Posterior cingulate gyrus (tissue), 11 donors: Measurements from ENCODE around the gene COL18A1.

ENCODE experiments used
- DNase-seq, 10 donors: peaks; one replicate each; pipeline versions ENCODE4 v3.0.0 to v3.0.0-alpha.2; 2020 to 2021; ENCODE audit warnings: mixed read lengths in 3 of 10
- intact Hi-C: fragments of 100-400 bp; cut with DNase I; formaldehyde crosslinking; loops from one replicate; pipeline ENCODE4 v1.15.1; 2023

The COL18A1 gene

DNA sequence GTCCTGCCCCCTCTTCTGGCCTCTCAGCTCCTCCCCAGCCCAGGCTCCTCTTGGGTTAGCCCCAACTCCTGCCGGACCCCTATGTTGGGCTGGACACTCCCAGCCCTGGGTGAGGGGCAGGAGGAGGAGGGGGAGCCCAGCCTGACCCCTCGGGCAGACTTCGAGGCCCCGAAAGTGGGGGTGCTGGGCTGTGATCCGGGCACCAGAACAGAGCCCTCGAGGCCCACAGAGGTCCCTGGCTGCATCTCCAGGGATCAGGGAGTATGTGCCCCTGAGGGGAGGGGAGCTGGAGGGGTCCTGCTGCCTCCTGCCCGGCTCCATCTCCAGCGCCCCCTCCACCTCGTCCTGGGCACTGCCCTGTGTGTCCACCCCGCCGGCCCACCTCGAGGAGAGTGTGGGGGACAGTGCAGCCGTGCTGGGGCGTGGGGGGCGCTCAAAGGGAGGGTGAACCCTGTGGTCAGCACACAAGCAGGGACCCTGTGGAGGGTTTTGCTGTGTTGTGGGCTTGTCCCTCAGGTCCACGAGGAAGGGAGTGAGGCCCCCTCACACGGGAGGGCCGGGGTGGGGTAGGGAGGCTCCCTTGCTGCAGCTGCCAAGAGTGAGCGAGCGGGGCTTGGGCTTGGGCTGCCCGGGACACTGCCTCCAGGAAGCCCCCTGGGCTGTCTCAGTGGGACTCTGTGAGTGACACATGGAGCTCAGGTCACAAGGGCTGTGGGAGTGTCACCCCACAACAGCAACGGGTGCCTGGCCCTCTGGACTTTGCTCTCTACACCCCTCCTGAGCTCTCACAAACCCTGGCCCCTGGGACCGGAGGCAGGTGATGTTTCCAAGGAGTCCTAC, 54.4 kb downstream of the COL18A1 start:
- intact Hi-C loops: no loop called here
- peak in 6 of 10 donors; percentile 5 to 79 (median 34) for DNase-seq

DNA sequence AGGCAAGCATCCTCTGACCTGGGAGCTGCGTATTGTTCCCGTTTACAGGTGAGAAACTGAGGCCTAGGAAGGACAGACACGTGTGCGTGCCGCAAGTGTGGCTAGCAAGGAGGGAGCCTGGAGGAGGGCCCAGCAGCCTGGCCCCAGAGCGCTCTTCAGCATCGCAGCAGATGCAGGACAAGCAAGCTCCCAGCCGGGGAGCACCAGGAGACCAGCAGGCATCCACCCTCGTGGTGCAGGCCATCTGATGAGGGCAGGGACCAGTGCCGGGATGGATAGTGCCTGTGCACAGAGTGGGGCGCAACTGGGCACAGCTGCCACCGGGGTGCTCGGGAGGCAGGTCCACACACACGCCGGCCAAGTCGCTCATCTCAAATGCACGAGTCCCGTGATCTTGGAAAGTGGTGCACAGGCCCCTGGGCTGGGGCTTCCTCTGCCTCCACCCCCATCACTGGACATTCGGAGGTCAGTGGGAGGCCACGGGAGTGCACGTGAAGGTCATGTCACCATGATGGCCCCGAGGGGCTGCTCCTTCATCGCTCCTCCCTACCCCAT, 55.1 kb downstream of the COL18A1 start:
- DNase-seq: peak in 5 of 10 donors; percentile 4 to 74 (median 63)
- intact Hi-C loops: no loop called here

DNA sequence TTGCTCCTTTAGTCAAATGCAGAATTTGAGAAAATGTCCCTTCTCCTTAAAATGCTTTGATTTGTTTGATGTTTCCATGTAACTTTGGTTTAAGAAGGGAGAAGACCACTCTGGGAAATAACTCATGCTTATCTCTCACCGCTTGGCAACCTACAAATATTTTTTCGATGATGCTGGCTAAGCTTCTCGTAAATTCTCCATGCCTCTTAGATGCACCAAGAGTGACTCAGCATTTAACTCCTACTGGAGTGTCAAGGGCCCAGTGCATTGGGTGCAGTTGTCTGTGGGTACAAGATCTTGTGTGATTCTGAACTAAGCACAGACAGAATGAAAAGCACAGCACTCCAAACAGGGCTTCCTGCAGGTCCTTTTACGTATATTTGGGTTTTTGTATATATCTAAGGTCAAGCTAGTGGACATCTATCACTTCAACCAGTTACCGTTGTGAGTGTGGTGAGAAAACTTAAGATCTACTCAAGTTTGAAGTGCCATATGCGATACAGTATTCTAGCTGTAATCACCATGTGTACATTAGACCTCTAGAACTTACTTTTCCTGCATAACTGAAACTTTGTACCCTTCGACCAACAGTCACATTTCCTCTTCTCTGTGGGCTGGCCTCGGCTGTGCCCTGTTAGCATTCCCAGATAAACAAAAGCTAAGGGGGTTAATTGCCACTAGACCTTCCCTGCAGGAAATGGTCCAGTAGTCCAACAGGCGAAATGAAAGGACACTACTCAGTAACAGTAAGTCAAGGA, 55.8 kb downstream of the COL18A1 start:
- DNase-seq: no peak
- intact Hi-C loops: no loop called here

DNA sequence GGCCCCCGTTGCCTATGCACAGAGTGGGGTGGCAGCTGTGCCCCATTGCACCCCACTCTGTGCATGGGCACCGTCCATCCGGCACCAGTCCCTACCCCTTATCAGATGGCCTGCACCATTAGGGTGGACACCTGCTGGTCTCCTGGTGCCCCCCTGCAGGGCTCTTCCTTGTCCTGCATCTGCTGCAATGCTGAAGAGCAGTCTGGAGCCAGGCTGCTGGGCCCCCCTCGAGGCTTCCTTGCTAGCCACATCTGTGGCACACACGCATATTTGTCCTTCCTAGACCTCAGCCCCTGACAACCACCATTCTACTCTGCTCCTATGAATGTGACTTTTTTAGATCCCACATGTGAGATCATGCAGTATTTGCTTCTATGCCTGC, 56.4 kb downstream of the COL18A1 start:
- intact Hi-C loops: no loop called here

DNA sequence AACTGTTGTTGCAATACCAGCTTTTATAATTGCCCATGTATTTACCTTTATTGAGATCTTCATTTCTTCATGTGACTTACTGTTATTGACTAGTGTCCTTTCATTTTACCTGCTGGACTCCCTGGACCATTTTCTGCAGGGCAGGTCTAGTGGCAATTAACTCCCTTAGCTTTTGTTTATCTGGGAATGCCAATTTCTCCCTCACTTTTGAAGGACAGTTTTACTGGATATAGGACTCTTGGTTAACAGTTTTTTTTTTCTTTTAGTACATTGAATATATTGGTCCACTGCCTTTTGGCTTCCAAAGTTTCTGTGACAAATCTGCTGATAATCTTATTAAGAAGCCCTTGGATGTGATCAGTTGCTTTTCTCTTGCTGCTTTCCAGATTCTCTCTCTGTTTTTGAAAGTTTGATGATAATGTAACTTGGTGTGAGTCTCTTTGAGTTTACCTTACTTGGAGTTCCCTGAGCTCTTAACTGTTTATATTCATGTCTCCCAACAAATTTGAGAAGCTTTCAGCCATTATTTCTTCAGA, 56.9 kb downstream of the COL18A1 start:
- DNase-seq: no peak
- intact Hi-C loops: no loop called here

More for the DNA sequence above, 56.4 kb downstream of the COL18A1 start:
- DNase-seq: peak in 3 of 10 donors; percentile 9 to 75 (median 41)

DNA sequence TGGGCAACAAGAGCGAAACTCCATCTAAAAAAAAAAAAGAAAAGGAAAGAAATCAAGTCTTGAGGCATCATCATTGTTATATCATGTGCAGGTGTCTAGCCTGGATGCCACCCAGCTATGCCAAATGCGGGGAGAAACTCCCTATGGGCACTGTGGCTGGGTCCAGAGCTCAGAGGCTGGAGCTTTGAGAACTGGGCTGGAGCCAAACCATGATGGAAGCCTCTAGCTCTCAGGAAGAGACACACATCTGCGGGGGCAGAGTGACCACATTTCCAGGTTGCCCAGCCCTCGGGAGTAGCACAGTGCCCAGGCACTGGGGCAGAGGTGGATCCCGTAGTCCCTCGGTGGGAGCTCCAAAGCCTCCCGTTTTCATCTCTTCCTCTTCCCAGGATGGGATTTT, 58.9 kb downstream of the COL18A1 start:
- intact Hi-C loops: no loop called here
- DNase-seq: peak in 5 of 10 donors; percentile 3 to 44 (median 33)

DNA sequence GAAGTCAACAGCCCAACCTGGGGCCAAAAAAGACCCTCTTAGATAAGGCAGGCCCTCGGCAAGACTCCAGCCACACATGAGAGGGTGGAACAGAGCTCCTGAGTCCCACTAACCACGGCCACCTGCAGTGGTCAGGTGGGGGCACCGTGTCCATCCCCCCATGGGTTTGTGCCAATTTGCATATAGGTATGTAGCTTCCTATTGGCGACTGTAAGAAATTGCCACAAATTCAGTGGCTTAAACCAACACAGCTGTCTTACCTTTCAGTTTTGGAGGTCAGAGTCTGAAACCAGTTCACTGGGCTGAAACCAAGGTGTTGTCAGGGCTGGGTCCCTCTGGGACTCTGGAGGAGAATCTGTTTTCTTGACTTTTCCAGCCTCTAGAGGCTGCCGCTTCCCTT, 59.3 kb downstream of the COL18A1 start:
- intact Hi-C loops: no loop called here

DNA sequence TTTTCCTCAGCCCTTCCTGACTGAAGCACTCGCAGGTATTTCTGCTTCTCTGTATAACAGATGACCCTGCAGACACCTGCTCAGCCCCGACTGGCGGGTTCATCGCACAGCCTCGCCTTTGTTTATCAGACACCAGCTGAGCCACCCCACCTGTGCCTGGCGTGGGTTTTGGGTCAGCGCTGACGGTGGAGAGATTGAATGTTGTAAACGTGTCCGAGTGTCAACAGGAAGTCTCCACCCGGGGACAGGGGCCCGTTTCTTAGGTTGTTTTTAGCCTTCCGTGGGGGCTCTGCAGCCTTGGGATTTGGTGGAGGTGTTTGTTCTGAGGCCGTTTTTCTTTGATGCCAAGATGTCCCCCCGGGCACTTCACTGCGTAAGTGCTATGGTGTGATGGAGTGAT, 60.1 kb downstream of the COL18A1 start:
- peak in 5 of 10 donors; percentile 4 to 75 (median 39) for DNase-seq
- intact Hi-C loops: no loop called here

More for the DNA sequence above, 59.3 kb downstream of the COL18A1 start:
- peak in 2 of 10 donors; percentile 6 to 32 for DNase-seq

DNA sequence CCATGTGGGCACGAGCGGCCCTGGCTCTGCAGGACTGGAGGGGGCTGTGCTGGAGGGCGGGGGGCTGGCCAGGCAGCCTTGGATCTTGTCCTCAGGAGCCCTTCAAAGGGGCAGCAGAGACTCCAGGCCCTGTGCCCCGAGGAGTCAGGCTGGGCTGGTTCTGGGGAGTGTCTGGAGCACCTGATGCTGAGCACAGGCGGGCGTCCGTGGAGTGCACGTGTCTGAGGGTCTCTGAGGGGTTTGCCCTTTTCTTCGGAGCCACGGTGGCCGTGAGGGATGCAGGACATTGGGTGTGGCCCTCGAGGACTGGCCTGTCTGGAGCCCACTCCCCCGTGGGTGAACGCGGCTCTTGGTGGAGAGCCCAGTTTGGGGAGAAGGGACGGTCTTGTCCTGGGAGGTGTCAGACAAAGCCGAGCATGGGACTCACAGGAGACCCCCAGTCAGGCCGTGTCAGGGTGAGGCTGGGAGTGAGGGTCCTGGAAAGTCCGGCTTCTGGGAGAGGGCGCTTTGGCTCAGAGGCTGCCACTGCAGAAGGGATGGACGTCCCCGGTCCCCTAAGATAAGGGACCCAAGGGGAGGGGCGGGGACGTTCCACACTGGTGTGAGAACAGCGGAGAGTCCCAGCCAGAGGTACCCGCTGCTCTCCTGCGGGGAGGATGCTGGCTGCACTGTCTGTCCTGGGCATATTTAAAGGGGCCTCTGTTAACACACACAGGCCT, 60.8 kb downstream of the COL18A1 start:
- intact Hi-C loops: no loop called here
- DNase-seq: peak in 4 of 10 donors; percentile 25 to 88 (median 70)

DNA sequence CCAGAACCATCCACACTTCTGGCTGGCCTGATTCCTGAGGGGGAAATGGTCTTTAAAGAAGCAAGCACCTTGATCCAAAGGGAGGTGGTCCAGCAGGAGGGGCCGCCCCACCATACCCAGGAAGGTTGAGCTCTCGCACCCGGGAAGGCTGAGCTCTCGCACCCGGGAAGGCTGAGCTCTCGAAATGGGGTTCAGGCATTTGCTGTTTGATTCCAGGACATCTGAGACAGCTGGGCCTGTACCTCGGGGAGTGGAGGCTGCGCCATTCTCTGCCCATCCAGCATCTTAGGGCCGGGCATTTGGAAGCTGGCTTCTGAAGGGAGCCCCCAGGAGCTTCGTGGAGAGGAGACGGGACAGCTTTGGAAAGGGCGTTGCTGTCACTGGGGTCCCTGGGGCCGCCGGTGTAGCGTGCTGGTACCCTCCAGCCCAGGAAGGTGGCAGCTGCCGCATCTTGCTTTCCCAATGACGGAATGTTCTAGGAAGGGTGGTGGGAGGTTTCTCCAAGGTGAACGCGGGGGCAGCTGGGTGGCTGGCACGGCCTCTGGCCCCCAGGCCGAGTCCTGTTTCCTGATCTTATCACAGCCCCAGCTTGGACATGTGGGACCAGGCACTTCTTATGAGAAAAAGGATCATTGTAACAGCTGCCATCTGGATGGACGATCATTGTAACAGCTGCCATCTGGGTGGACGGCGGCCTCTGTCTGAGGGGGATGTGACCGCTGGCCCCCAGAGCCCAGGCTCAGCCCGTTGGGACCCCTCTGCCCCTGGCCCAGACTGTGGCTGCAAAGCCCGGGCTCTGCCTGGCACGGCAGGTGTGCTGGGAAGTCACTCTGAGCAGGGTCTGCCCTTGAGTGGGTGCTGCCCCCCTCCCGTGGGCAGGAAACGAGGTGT, 61.6 kb downstream of the COL18A1 start:
- intact Hi-C loops: no loop called here
- peak in 4 of 10 donors; percentile 16 to 70 (median 64) for DNase-seq

DNA sequence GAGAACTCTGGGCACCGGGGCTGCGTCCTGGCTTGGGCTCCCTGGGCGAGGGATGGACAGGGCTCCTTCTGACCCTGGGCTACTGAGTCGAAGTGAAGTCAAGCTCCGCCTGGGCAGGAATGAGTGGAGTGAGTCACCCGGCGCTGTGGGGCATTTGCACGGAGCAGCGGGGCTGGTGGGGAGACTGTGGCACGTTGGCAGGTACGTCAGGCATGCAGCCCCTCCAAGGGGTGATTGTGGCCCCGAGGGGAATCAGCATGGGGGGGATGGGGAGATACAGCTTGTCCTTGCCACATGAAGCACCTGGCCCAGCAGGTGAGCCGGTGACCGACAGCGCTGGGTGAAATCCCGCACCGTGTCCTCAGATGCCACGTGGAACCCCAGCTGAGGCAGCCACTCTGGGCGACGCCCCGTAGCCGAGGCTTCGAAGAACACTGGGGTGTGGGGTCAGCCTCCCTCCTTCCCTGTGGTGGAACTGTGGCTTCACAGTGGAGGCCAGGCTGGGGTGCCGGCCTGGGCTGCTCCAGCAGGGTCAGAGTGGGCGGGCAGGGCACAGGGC, 62.3 kb downstream of the COL18A1 start:
- peak in 4 of 10 donors; percentile 24 to 78 (median 70) for DNase-seq

DNA sequence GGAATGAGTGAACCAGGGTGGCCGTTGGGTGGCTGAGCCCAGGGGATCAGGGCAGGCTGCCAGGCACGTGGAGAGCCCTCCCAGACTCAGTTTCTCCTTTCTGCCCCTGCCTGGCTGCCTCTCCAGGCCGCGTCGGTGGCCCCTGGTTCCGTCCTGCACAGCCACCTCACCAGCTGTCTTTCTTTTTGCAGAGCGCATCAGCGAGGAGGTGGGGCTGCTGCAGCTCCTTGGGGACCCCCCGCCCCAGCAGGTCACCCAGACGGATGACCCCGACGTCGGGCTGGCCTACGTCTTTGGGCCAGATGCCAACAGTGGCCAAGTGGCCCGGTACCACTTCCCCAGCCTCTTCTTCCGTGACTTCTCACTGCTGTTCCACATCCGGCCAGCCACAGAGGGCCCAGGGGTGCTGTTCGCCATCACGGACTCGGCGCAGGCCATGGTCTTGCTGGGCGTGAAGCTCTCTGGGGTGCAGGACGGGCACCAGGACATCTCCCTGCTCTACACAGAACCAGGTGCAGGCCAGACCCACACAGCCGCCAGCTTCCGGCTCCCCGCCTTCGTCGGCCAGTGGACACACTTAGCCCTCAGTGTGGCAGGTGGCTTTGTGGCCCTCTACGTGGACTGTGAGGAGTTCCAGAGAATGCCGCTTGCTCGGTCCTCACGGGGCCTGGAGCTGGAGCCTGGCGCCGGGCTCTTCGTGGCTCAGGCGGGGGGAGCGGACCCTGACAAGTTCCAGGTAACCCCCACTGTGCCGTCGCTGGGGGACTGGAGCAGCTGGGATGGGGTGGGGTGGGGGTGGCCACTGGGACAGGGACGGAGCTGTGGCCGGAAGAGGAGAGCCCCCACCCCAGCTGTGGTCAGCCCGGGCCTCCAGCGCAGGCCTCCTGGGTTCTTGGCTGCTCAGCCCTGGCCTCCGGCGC, 63.3 kb downstream of the COL18A1 start:
- peak in 5 of 10 donors; percentile 7 to 85 (median 61) for DNase-seq
- intact Hi-C loops: no loop called here

More for the DNA sequence above, 62.3 kb downstream of the COL18A1 start:
- intact Hi-C loops: no loop called here

DNA sequence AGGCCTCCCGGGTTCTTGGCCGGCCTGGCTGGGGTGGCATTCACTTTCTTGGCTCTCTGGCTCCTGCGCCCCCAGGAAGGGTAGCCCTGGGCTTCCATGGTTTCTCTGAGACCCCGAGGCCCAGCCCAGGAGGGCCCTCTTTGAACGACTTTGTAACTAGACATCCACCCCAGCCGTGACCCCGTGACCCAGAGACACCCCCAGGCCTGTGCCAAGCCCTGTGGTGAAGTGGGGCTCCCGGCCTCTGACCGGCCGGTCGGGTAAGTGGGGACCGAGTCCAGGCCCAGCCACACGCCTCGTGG, 64.0 kb downstream of the COL18A1 start:
- DNase-seq: peak in 3 of 10 donors; percentile 25 to 73 (median 65)
- intact Hi-C loops: no loop called here

DNA sequence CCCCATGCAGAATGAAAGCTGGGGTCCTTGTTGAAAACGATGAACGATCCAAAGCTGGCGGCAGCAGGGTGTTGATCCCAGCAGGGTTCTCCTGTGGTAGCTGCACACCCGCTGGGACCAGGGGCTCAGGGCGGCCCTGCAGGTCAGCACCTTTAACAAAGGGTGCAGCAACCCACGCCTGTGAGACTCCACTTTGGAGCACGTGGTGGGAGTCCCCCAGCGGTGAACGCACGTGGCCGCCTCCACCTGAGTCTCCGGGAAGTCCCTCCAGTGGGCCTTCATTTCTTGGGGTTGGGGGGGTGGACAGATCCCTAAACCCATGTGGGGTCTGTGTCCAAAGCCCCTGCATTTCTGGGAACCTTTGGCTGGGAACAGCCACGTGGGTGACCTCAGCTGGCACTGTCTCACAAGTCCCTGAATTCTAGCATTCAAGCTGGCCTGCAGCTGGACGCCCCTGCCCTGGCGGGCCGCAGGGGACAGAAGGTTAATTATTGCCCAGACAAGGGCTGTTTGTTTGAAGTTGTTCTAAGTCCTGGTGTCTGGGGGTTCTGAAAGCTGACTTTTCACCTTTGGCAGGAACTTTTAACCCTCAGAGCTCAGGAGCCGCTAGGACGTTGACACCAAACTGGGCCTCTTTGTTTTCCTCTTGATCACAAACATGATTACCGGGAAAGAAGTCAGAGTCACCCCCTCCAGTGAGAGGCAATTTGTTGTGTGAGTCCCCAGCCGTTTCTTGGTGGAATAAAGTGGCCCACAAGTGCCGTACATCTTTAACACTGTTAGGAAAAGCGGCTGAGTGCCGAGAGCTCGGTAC, 64.5 kb downstream of the COL18A1 start:
- DNase-seq: peak; percentile 36 to 95 (median 64)
- intact Hi-C loops: no loop called here

DNA sequence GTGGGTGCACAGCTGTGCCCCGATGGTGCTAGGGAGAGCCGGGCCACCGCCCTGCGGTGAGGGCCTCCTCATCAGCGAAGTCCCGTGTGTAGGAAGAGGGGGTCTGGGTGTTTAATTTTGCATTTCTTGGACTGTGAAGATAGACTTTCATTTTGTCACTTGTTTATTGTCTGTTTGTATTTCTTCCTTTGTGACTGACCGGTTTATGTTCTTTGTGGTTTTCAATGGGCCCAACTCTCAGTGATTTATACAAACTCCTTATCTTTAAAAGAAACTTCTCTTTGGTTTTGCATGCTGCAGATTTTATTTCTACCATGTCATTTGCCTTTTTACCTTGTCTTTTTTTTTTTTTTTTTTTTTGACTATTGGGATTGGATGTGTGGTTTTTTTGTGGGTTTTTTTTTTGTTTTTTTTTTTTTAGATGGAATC, 65.1 kb downstream of the COL18A1 start:
- intact Hi-C loops: no loop called here
- peak in 2 of 10 donors; percentile 43 to 66 for DNase-seq

DNA sequence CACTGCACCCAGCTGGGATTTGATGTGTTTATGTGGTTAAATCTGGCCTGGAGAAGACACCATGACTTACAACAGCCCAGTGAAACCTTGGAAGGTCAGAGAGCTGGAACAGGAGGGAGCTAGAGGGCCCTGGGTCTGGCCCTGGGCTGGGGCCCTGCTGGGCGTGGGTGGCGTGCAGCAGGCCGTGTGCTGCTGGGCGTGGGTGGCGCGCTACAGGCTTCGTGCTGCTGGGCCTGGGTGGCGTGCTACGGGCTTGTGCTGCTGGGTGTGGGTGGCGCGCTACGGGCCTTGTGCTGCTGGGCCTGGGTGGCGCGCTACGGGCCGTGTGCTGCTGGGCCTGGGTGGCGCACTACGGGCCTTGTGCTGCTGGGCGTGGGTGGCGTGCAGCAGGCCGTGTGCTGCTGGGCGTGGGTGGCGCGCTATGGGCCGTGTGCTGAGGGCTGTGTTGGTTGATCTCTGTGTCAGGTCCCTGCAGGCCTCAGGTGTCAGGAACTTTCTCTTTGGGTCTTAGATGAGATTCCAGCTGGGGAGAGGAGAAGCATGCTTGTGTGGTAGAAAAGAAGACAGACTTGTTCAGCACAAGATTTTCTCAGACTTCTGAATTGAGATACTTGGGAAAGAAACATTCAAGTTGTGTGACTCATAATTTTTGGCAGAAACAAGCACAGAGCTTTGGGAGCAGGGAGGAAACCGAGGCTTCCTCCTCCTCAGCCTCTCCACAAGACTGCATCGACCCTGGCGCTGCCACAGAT, 66.0 kb downstream of the COL18A1 start:
- DNase-seq: peak in 4 of 10 donors; percentile 31 to 84 (median 66)
- intact Hi-C loops: no loop called here
